ENCODE measurements around the gene APOLD1.
"Not testable (repeated sequence)": the region's sequence is repeated elsewhere in the genome, so short reads cannot be mapped to it uniquely, and the experiment has no call there.

APOLD1 gene

DNA sequence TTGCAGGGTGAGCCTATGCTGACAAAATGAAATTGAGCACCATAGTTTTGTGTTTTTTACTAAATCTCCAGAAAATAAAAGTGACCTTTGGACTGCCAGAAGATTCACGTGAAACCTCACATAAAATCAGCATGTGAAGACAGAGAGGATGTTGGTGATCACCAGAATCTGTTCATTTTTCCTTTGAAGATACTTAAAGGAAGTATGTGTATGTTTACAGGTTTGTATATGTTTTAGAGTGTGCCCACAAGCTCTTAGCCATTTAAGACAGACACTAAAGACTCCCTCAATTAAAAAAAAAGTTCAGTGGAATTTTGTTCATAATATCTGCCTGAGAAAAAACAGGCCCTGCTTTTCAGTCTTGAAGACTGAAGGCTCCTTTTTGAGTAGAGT is 53.5 kb downstream of the APOLD1 start:
- TF ChIP-seq, protein P1, sequence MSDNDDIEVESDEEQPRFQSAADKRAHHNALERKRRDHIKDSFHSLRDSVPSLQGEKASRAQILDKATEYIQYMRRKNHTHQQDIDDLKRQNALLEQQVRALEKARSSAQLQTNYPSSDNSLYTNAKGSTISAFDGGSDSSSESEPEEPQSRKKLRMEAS (IDR thresholded peaks at IDR 0.05; ENCODE audit: low read depth, low read length): no peak
- TF ChIP-seq POLR2A (IDR thresholded peaks at IDR 0.05; ENCODE audit: extremely low read depth, insufficient read length): no peak
- no peak for TF ChIP-seq MYC (IDR thresholded peaks at IDR 0.05; ENCODE audit: low read depth, low read length)
- TF ChIP-seq, protein P2, sequence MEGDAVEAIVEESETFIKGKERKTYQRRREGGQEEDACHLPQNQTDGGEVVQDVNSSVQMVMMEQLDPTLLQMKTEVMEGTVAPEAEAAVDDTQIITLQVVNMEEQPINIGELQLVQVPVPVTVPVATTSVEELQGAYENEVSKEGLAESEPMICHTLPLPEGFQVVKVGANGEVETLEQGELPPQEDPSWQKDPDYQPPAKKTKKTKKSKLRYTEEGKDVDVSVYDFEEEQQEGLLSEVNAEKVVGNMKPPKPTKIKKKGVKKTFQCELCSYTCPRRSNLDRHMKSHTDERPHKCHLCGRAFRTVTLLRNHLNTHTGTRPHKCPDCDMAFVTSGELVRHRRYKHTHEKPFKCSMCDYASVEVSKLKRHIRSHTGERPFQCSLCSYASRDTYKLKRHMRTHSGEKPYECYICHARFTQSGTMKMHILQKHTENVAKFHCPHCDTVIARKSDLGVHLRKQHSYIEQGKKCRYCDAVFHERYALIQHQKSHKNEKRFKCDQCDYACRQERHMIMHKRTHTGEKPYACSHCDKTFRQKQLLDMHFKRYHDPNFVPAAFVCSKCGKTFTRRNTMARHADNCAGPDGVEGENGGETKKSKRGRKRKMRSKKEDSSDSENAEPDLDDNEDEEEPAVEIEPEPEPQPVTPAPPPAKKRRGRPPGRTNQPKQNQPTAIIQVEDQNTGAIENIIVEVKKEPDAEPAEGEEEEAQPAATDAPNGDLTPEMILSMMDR (IDR thresholded peaks at IDR 0.05; ENCODE audit: low read depth, low read length): no peak
- H3K4me3 ChIP-seq (ENCODE audit: low read depth, low read length): no peak overlapping the region
- DNase-seq (ENCODE audit: low read depth): no peak

DNA sequence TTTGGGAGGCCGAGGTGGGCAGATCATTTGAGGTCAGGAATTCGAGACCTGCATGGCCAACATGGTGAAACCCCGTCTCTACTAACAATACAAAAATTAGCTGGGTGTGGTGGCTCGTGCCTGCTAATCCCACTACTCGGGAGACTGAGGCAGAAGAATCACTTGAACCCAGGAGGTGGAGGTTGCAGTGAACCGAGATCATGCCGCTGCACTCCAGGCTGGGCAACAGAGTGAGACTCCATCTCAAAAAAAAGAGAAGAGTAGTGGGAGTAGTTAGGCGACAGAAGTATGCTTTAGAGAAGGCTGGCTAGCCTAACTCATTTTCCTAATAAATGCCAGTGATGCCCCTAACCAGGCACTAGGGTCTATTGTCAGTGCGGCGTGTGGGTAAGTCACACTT is 54.0 kb downstream of the APOLD1 start:
- H3K4me3 ChIP-seq (ENCODE audit: low read depth, low read length); DNase-seq (ENCODE audit: low read depth): not testable (repeated sequence)

DNA sequence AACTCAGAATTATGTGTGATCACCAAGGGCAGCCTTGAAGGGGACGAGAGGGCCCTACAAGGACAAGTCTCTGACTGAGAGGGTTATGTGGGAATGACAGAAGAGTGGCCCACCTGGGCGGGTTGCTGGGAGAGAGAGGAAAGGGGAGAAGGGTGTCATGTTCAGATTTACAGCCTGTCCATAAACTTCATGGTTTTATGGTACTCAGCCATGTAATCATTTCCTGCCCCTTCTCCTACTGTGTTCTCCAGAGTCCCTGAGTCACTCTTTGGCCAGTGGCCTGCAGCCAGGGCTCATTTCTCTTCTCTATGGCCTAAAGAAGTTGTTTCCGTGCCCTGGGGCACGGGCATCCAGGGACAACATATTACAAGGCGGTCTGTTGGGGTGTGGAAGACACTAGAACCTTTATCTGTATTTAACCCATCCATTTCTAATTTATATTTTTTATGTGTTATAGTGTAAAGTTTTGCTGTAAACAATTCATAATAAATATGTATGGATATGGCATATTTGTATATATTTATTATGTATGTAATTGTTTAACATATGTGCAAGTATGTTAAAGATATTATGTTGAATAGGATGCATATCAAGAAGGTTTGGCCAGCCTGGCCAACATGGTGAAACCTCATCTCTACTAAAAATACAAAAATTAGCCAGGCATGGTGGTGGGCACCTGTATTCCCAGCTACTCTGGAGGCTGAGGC is 54.6 kb downstream of the APOLD1 start:
- TF ChIP-seq, protein P1 (IDR thresholded peaks at IDR 0.05; ENCODE audit: low read depth, low read length): no peak
- no peak for TF ChIP-seq MYC (IDR thresholded peaks at IDR 0.05; ENCODE audit: low read depth, low read length)
- TF ChIP-seq POLR2A (IDR thresholded peaks at IDR 0.05; ENCODE audit: extremely low read depth, insufficient read length): no peak
- TF ChIP-seq, protein P2 (IDR thresholded peaks at IDR 0.05; ENCODE audit: low read depth, low read length): no peak
- no peak for DNase-seq (ENCODE audit: low read depth)
- no peak overlapping the region for H3K4me3 ChIP-seq (ENCODE audit: low read depth, low read length)

DNA sequence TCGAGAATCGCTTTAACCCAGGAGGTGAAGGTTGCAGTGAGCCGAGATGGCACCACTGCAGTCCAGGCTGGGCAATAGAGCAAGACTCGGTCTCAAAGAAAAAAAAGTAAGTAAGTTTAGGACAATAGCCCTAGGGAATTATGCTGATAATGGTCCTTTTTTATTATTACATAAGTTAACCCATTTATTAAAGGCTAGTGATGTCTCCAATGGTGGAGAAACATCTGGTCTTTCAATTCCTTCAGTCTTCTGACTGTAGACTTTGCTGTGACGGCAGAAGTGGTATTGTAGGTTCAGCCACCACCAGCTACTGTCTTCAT is 55.1 kb downstream of the APOLD1 start:
- DNase-seq (ENCODE audit: low read depth): no peak
- TF ChIP-seq POLR2A (IDR thresholded peaks at IDR 0.05; ENCODE audit: extremely low read depth, insufficient read length): no peak
- TF ChIP-seq, protein P1 (IDR thresholded peaks at IDR 0.05; ENCODE audit: low read depth, low read length): no peak
- TF ChIP-seq MYC (IDR thresholded peaks at IDR 0.05; ENCODE audit: low read depth, low read length): no peak
- TF ChIP-seq, protein P2 (IDR thresholded peaks at IDR 0.05; ENCODE audit: low read depth, low read length): no peak
- no peak overlapping the region for H3K4me3 ChIP-seq (ENCODE audit: low read depth, low read length)

Measured in NB4 (cell line).